ENCODE measurements around the gene NALCN. TPM values are rescaled to one million over a fixed set of nuclear protein-coding genes. Genes with fewer than 3 reads are reported as not detected.

Gene NALCN
- total RNA-seq, 2 donors from 2014 or later = not detected

GRCh38 chr13:101289764-101290163 is 126.5 kb downstream of the NALCN start:
- no peak overlapping the region for H3K4me3 Mint-ChIP-seq
- no peak overlapping the region for H3K27ac Mint-ChIP-seq
- peaks cover 3% of the 10 kb centered on the region for H3K4me1 Mint-ChIP-seq
- peaks cover 5% of the 10 kb centered on the region for H3K27me3 Mint-ChIP-seq
- no peaks in the 10 kb centered on the region for H3K9me3 ChIP-seq (ENCODE audit: control insufficient read depth, low read length, poor library complexity, severe bottlenecking)
- DNase-seq (no peak), ATAC-seq (peak; percentile 61)
- H3K36me3 Mint-ChIP-seq (ENCODE audit: low read depth) = peaks cover 2% of the 10 kb centered on the region

- H3K4me1 Mint-ChIP-seq = peaks cover 6% of the 10 kb centered on the region
- no peak for ATAC-seq
- DNase-seq = no peak
- no peak overlapping the region for H3K4me3 Mint-ChIP-seq
- no peaks in the 10 kb centered on the region for H3K9me3 ChIP-seq (ENCODE audit: control insufficient read depth, low read length, poor library complexity, severe bottlenecking)
- H3K36me3 Mint-ChIP-seq (ENCODE audit: low read depth) = no peaks in the 10 kb centered on the region
- peak overlapping the region; percentile 21 for H3K27ac Mint-ChIP-seq
- peaks cover 18% of the 10 kb centered on the region for H3K27me3 Mint-ChIP-seq
Observed at GRCh38 chr13:101283782-101284181, 132.5 kb downstream of the NALCN start.

DNA sequence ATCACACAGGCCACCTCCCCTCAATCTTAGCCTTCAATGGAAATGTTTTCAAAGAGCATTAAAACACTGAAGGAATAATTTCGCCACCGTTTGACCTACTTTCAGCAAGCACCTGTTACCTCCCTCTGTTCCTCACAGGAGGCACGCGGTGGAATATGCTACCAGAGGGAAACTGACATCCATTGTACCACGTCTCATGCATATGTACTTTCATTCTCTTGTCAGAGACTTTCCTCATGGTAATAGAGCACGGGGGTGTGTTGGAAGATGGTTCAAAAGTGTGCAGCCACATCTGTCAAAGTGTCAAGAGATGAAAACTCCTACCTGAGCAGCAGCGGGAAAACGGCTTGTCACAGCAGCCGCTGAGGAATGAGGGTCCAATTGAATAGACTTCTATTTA is 143.4 kb downstream of the NALCN start:
- DNase-seq (no peak), ATAC-seq (no peak)
- Mint-ChIP-seq H3K27me3 (peaks cover 5% of the 10 kb centered on the region), H3K4me3 (no peak overlapping the region), H3K27ac (no peak overlapping the region), H3K4me1 (peaks cover 2% of the 10 kb centered on the region), H3K36me3 (ENCODE audit: low read depth) (no peaks in the 10 kb centered on the region)
- no peaks in the 10 kb centered on the region for H3K9me3 ChIP-seq (ENCODE audit: control insufficient read depth, low read length, poor library complexity, severe bottlenecking)

- H3K9me3 ChIP-seq (ENCODE audit: control insufficient read depth, low read length, poor library complexity, severe bottlenecking) = no peaks in the 10 kb centered on the region
- Mint-ChIP-seq H3K4me3 (no peak overlapping the region), H3K4me1 (peaks cover 2% of the 10 kb centered on the region), H3K27ac (no peak overlapping the region), H3K36me3 (ENCODE audit: low read depth) (no peaks in the 10 kb centered on the region), H3K27me3 (peaks cover 5% of the 10 kb centered on the region)
- ATAC-seq = no peak
- DNase-seq = no peak
Observed at GRCh38 chr13:101271681-101272245, 144.5 kb downstream of the NALCN start.

GRCh38 chr13:101267656-101268055 is 148.7 kb downstream of the NALCN start:
- H3K4me3 Mint-ChIP-seq = no peak overlapping the region
- DNase-seq = no peak

DNA sequence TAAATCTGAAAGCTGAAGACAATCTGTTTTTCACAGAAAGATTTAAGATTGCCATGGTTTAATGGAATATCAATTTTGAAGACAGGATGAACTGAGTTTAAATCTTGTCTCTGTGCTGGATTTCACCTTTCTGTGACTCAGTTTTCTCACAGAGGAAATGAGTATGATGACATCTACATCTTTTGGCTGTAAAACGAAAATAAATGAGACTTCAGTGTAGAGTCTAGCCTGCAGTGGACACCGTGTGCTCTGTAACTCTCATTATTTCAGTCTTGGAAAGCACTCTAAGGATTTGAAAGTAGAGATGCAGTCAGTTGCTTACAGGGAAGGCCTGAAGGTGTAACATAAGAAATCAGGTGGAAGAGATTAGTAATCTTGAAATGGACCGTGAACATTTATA is 150.4 kb downstream of the NALCN start:
- H3K27me3 Mint-ChIP-seq = peaks cover 10% of the 10 kb centered on the region
- H3K9me3 ChIP-seq (ENCODE audit: control insufficient read depth, low read length, poor library complexity, severe bottlenecking) = no peaks in the 10 kb centered on the region
- no peak overlapping the region for H3K27ac Mint-ChIP-seq
- ATAC-seq (no peak), DNase-seq (no peak)
- H3K36me3 Mint-ChIP-seq (ENCODE audit: low read depth) = no peaks in the 10 kb centered on the region
- peaks cover 4% of the 10 kb centered on the region for H3K4me1 Mint-ChIP-seq
- H3K4me3 Mint-ChIP-seq = no peak overlapping the region

More at GRCh38 chr13:101267656-101268055, 148.7 kb downstream of the NALCN start:
- no peaks in the 10 kb centered on the region for H3K9me3 ChIP-seq (ENCODE audit: control insufficient read depth, low read length, poor library complexity, severe bottlenecking)
- peaks cover 1% of the 10 kb centered on the region for H3K27me3 Mint-ChIP-seq
- H3K27ac Mint-ChIP-seq = no peak overlapping the region
- no peak for ATAC-seq
- H3K36me3 Mint-ChIP-seq (ENCODE audit: low read depth) = no peaks in the 10 kb centered on the region
- H3K4me1 Mint-ChIP-seq = peaks cover 4% of the 10 kb centered on the region

DNA sequence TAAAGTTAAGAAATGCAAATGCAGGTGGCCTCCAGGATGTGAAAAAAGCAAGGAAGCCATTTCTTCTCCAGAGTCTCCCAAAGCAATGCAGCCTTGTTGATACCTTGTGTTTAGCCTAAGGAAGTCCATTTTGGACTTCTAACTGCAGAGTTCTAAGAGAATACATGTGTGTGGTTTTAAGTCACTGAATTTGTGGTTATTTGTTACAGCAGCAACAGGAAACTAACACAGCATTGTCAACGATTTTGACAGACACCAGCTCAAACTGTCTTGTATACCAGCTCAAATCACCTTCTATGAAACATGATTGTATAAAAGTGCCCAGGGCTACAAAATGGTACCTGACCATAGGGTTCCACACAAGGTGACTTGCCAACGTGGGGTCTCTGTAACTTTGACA is 151.4 kb downstream of the NALCN start:
- ATAC-seq (no peak), DNase-seq (no peak)
- H3K9me3 ChIP-seq (ENCODE audit: control insufficient read depth, low read length, poor library complexity, severe bottlenecking) = no peaks in the 10 kb centered on the region
- peaks cover 4% of the 10 kb centered on the region for H3K4me1 Mint-ChIP-seq
- no peaks in the 10 kb centered on the region for H3K36me3 Mint-ChIP-seq (ENCODE audit: low read depth)
- no peak overlapping the region for H3K4me3 Mint-ChIP-seq
- H3K27ac Mint-ChIP-seq = no peak overlapping the region
- H3K27me3 Mint-ChIP-seq = peaks cover 10% of the 10 kb centered on the region

- ATAC-seq (no peak), DNase-seq (no peak)
- no peaks in the 10 kb centered on the region for H3K36me3 Mint-ChIP-seq (ENCODE audit: low read depth)
- peaks cover 10% of the 10 kb centered on the region for H3K27me3 Mint-ChIP-seq
- no peak overlapping the region for H3K4me3 Mint-ChIP-seq
- H3K27ac Mint-ChIP-seq = no peak overlapping the region
- H3K4me1 Mint-ChIP-seq = peaks cover 7% of the 10 kb centered on the region
- H3K9me3 ChIP-seq (ENCODE audit: control insufficient read depth, low read length, poor library complexity, severe bottlenecking) = no peaks in the 10 kb centered on the region
Observed at GRCh38 chr13:101262306-101262705, 154.0 kb downstream of the NALCN start.

GRCh38 chr13:101258509-101258908 is 157.8 kb downstream of the NALCN start:
- no peak overlapping the region for H3K27ac Mint-ChIP-seq
- H3K9me3 ChIP-seq (ENCODE audit: control insufficient read depth, low read length, poor library complexity, severe bottlenecking) = no peaks in the 10 kb centered on the region
- H3K36me3 Mint-ChIP-seq (ENCODE audit: low read depth) = no peaks in the 10 kb centered on the region
- ATAC-seq = no peak
- H3K4me3 Mint-ChIP-seq = no peak overlapping the region
- DNase-seq = no peak
- peaks cover 3% of the 10 kb centered on the region for H3K4me1 Mint-ChIP-seq
- H3K27me3 Mint-ChIP-seq = peaks cover 10% of the 10 kb centered on the region

DNA sequence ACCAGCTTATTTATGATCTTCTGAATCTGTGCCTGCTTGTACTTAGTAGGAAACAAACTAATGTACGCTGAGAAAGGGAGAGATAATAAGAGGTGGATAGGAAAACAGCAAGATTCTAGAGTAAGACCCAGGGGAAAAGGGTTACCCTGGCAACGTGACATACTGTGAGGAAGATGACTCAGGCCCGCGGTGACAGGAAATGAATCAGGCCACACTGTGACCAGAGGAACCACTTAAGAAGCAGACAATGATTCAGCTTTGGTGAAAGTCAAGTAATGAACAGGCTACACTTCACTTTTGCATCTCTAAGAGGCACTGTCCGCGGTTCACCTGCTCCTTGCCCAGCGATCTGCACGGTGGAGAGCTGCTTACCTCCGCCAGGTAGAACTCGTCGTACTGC is 158.2 kb downstream of the NALCN start:
- H3K27ac Mint-ChIP-seq = no peak overlapping the region
- H3K4me1 Mint-ChIP-seq = peaks cover 3% of the 10 kb centered on the region
- ATAC-seq (peak; percentile 93), DNase-seq (no peak)
- H3K9me3 ChIP-seq (ENCODE audit: control insufficient read depth, low read length, poor library complexity, severe bottlenecking) = no peaks in the 10 kb centered on the region
- H3K36me3 Mint-ChIP-seq (ENCODE audit: low read depth) = no peaks in the 10 kb centered on the region
- no peak overlapping the region for H3K4me3 Mint-ChIP-seq
- H3K27me3 Mint-ChIP-seq = peaks cover 10% of the 10 kb centered on the region

GRCh38 chr13:101248739-101249514 is 167.4 kb downstream of the NALCN start:
- no peak overlapping the region for H3K4me3 Mint-ChIP-seq
- DNase-seq (no peak), ATAC-seq (no peak)
- no peaks in the 10 kb centered on the region for H3K27me3 Mint-ChIP-seq
- no peaks in the 10 kb centered on the region for H3K36me3 Mint-ChIP-seq (ENCODE audit: low read depth)
- no peaks in the 10 kb centered on the region for H3K9me3 ChIP-seq (ENCODE audit: control insufficient read depth, low read length, poor library complexity, severe bottlenecking)
- peaks cover 16% of the 10 kb centered on the region for H3K4me1 Mint-ChIP-seq
- H3K27ac Mint-ChIP-seq = no peak overlapping the region

GRCh38 chr13:101242720-101243119 is 173.6 kb downstream of the NALCN start:
- no peak for ATAC-seq
- H3K27ac Mint-ChIP-seq = no peak overlapping the region
- no peaks in the 10 kb centered on the region for H3K9me3 ChIP-seq (ENCODE audit: control insufficient read depth, low read length, poor library complexity, severe bottlenecking)
- H3K4me1 Mint-ChIP-seq = peaks cover 20% of the 10 kb centered on the region
- no peaks in the 10 kb centered on the region for H3K27me3 Mint-ChIP-seq
- H3K4me3 Mint-ChIP-seq = no peak overlapping the region
- peaks cover 2% of the 10 kb centered on the region for H3K36me3 Mint-ChIP-seq (ENCODE audit: low read depth)
- no peak for DNase-seq

DNA sequence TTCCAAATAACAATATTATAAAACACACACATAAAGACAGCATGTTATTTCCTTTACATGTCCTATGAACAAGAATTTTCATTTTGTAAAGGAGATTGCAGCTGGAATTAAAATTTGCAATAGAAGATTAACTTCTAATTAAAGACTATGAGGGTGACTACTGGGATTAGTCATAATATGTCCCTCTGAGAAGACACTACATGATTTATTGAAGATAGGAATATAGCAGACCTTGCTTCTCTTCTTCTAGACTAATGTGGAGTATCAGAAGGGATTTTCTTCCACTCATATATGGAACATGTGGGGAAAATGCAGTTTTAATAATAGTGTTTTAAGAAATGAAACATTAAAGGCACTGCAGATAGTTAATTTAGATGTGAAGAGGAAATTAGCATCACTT is 177.8 kb downstream of the NALCN start:
- H3K27me3 Mint-ChIP-seq = no peaks in the 10 kb centered on the region
- peaks cover 4% of the 10 kb centered on the region for H3K4me1 Mint-ChIP-seq
- H3K36me3 Mint-ChIP-seq (ENCODE audit: low read depth) = peaks cover 2% of the 10 kb centered on the region
- H3K27ac Mint-ChIP-seq = no peak overlapping the region
- DNase-seq (no peak), ATAC-seq (no peak)
- H3K9me3 ChIP-seq (ENCODE audit: control insufficient read depth, low read length, poor library complexity, severe bottlenecking) = no peaks in the 10 kb centered on the region
- no peak overlapping the region for H3K4me3 Mint-ChIP-seq
